Neural progenitor cell (in vitro differentiated cells): ENCODE data around the gene SPATC1L. TPM values are rescaled to one million over a fixed set of nuclear protein-coding genes. Genes with fewer than 3 reads are reported as not detected.

Source experiments
- DNase-seq: peaks from one replicate; pipeline ENCODE4 v3.0.0-alpha.2; 2016; ENCODE audit warnings: low spot score
- H2AFZ ChIP-seq: fragments of 200-600 bp; sonication (generic); replicated peaks from 2 replicates; pipeline ENCODE4 v1.6.1; 2016; ENCODE audit warnings: antibody characterized with exemption
- H3F3A ChIP-seq: fragments of 200-600 bp; sonication (generic); 2 replicates; pipeline ENCODE4 v1.6.1; 2016; ENCODE audit warnings: antibody characterized with exemption, low read depth
- H3K27ac ChIP-seq: fragments of 200-600 bp; sonication (generic); 2 replicates; pipeline ENCODE4 v1.5.1; 2016; ENCODE audit warnings: mild to moderate bottlenecking
- H3K27me3 ChIP-seq: fragments of 200-600 bp; sonication (generic); 2 replicates; pipeline ENCODE4 v1.6.1; 2016; ENCODE audit warnings: mild to moderate bottlenecking, moderate library complexity
- H3K36me3 ChIP-seq: fragments of 200-600 bp; sonication (generic); 2 replicates; pipeline ENCODE4 v1.5.1; 2016
- H3K4me1 ChIP-seq: fragments of 200-600 bp; sonication (generic); 2 replicates; pipeline ENCODE4 v1.6.1; 2016; ENCODE audit warnings: mixed run types
- H3K4me2 ChIP-seq: fragments of 200-600 bp; sonication (generic); 2 replicates; pipeline ENCODE4 v1.6.1; 2016
- H3K4me3 ChIP-seq: fragments of 200-600 bp; sonication (generic); 2 replicates; pipeline ENCODE4 v1.5.1; 2016
- H3K79me2 ChIP-seq: fragments of 200-600 bp; sonication (generic); 2 replicates; pipeline ENCODE4 v1.6.1; 2016; ENCODE audit warnings: low read depth
- H3K9ac ChIP-seq: fragments of 200-600 bp; sonication (generic); 2 replicates; pipeline ENCODE4 v1.6.1; 2016
- H3K9me3 ChIP-seq: fragments of 200-600 bp; sonication (generic); 2 replicates; pipeline ENCODE4 v1.5.1; 2016; ENCODE audit warnings: low read depth
- H4K20me1 ChIP-seq: fragments of 200-600 bp; sonication (generic); 2 replicates; pipeline ENCODE4 v1.6.1; 2016; ENCODE audit warnings: low read depth
- H3K27ac Mint-ChIP-seq: 3 replicates; pipeline ENCODE4 v1.8.0; 2021; ENCODE audit warnings: mixed read lengths
- H3K27me3 Mint-ChIP-seq: 2 replicates; pipeline ENCODE4 v1.8.0; 2022; ENCODE audit warnings: low read depth, mild to moderate bottlenecking, inconsistent platforms, moderate library complexity, mixed read lengths; ENCODE audit not compliant: insufficient read depth
- H3K36me3 Mint-ChIP-seq: 3 replicates; pipeline ENCODE4 v1.8.0; 2021; ENCODE audit warnings: mixed read lengths
- H3K4me1 Mint-ChIP-seq: 3 replicates; pipeline ENCODE4 v1.8.0; 2021; ENCODE audit warnings: mixed read lengths
- H3K4me3 Mint-ChIP-seq: 3 replicates; pipeline ENCODE4 v1.8.0; 2021; ENCODE audit warnings: mild to moderate bottlenecking, moderate library complexity, mixed read lengths
- H3K9me3 Mint-ChIP-seq: 3 replicates; pipeline ENCODE4 v1.8.0; 2020; ENCODE audit warnings: mixed read lengths
- EZH2 ChIP-seq: fragments of 200-600 bp; sonication (generic); IDR thresholded peaks from 2 replicates; pipeline ENCODE4 v1.6.1; 2017; ENCODE audit warnings: antibody characterized with exemption, mild to moderate bottlenecking, moderate library complexity
- EZH2phosphoT487 ChIP-seq: fragments of 200-600 bp; sonication (generic); IDR thresholded peaks from 2 replicates; pipeline ENCODE4 v1.6.1; 2017; ENCODE audit warnings: antibody characterized with exemption
- total RNA-seq: library from RNA; depleted of rRNA; stranded (reverse); fragments of >200 nt; gene quantifications from 2 replicates; pipeline ENCODE4 v1.2.3, GENCODE V29; 2015; ENCODE audit warnings: low replicate concordance
- TF ChIP-seq, protein P1 (sequence below): fragments of 200-600 bp; sonication (generic); IDR thresholded peaks from 2 replicates; pipeline ENCODE4 v1.5.1; 2017; ENCODE audit warnings: antibody characterized with exemption, mild to moderate bottlenecking

Gene SPATC1L
- total RNA-seq, 1 donor from 2014 or later: 5.1 TPM

- no peak for DNase-seq
These were observed 3.4 kb downstream of the SPATC1L start for GRCh38 chr21:46180778-46181391.

DNA sequence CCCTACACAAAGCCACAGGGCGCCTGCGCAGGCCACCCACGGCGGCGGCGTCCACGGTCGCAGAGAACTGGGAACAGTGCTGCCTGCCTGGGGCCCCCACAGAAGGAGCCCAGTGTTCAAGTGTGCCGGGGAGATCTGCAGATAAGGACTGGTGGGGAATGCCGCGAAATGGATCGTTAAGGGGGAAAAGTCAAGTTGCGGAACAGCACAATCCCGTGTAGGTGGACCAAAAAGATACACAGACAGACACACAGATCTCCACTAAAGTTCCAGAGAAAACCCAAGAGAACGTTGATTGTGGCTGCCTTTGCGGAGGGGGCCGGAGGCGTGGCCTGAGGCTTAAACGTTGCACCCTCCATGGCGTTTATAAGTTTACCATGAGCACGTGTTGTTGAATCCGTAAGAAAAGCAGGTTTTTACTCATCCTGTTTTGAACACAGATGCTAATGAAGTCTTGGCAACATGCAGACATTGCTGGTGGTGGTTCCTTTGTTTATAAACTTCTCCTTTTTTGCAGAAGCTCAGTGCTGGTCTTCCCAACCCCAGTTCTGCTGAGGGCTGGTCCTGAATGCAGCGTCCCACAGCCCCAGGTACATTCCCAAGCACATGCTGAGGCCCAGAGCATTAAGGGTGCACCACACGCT is 4.1 kb downstream of the SPATC1L start:
- peaks cover 6% of the 10 kb centered on the region for H3F3A ChIP-seq
- no peaks in the 10 kb centered on the region for H3K36me3 ChIP-seq
- peaks cover 2% of the 10 kb centered on the region for H4K20me1 ChIP-seq
- Mint-ChIP-seq H3K4me3 (peak overlapping the region; percentile 63), H3K36me3 (peaks cover 9% of the 10 kb centered on the region), H3K27me3 (no peaks in the 10 kb centered on the region), H3K9me3 (peaks cover 26% of the 10 kb centered on the region), H3K4me1 (peaks cover 3% of the 10 kb centered on the region), H3K27ac (peak overlapping the region; percentile 63)
- no peak overlapping the region for H2AFZ ChIP-seq
- no peak overlapping the region for H3K9ac ChIP-seq
- H3K4me2 ChIP-seq: no peak overlapping the region
- no peaks in the 10 kb centered on the region for H3K27me3 ChIP-seq
- H3K79me2 ChIP-seq: peaks cover 29% of the 10 kb centered on the region
- H3K4me3 ChIP-seq: no peak overlapping the region
- TF ChIP-seq, protein P1, sequence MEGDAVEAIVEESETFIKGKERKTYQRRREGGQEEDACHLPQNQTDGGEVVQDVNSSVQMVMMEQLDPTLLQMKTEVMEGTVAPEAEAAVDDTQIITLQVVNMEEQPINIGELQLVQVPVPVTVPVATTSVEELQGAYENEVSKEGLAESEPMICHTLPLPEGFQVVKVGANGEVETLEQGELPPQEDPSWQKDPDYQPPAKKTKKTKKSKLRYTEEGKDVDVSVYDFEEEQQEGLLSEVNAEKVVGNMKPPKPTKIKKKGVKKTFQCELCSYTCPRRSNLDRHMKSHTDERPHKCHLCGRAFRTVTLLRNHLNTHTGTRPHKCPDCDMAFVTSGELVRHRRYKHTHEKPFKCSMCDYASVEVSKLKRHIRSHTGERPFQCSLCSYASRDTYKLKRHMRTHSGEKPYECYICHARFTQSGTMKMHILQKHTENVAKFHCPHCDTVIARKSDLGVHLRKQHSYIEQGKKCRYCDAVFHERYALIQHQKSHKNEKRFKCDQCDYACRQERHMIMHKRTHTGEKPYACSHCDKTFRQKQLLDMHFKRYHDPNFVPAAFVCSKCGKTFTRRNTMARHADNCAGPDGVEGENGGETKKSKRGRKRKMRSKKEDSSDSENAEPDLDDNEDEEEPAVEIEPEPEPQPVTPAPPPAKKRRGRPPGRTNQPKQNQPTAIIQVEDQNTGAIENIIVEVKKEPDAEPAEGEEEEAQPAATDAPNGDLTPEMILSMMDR: no peak
- no peak for TF ChIP-seq EZH2phosphoT487
- TF ChIP-seq EZH2: no peak
- DNase-seq: no peak
- H3K9me3 ChIP-seq: no peaks in the 10 kb centered on the region
- peaks cover 1% of the 10 kb centered on the region for H3K4me1 ChIP-seq
- no peak overlapping the region for H3K27ac ChIP-seq

More at GRCh38 chr21:46180778-46181391, 3.4 kb downstream of the SPATC1L start:
- TF ChIP-seq EZH2phosphoT487: no peak
- TF ChIP-seq, protein P1: no peak
- TF ChIP-seq EZH2: no peak
- Histone ChIP-seq H3K27me3 (no peaks in the 10 kb centered on the region), H3K4me1 (peaks cover 5% of the 10 kb centered on the region), H3F3A (peaks cover 8% of the 10 kb centered on the region), H3K4me3 (no peak overlapping the region), H3K9ac (no peak overlapping the region), H3K36me3 (no peaks in the 10 kb centered on the region), H3K27ac (no peak overlapping the region), H4K20me1 (peaks cover 2% of the 10 kb centered on the region), H2AFZ (no peak overlapping the region), H3K4me2 (no peak overlapping the region), H3K79me2 (peaks cover 23% of the 10 kb centered on the region), H3K9me3 (no peaks in the 10 kb centered on the region)
- Mint-ChIP-seq H3K27ac (no peak overlapping the region), H3K27me3 (no peaks in the 10 kb centered on the region), H3K9me3 (peaks cover 19% of the 10 kb centered on the region), H3K36me3 (peaks cover 9% of the 10 kb centered on the region), H3K4me3 (no peak overlapping the region), H3K4me1 (peaks cover 9% of the 10 kb centered on the region)

GRCh38 chr21:46179708-46180078 is 4.6 kb downstream of the SPATC1L start:
- H3K27ac Mint-ChIP-seq: no peak overlapping the region
- no peak overlapping the region for H3K4me3 Mint-ChIP-seq
- H3K79me2 ChIP-seq: peaks cover 32% of the 10 kb centered on the region
- H4K20me1 ChIP-seq: peaks cover 2% of the 10 kb centered on the region
- H3K4me1 ChIP-seq: no peaks in the 10 kb centered on the region
- no peak for DNase-seq
- no peak overlapping the region for H3K9ac ChIP-seq
- no peaks in the 10 kb centered on the region for H3K9me3 ChIP-seq
- H3K36me3 ChIP-seq: no peaks in the 10 kb centered on the region
- no peak overlapping the region for H3K4me3 ChIP-seq
- no peak overlapping the region for H3K4me2 ChIP-seq
- H3F3A ChIP-seq: peaks cover 1% of the 10 kb centered on the region
- H3K27ac ChIP-seq: no peak overlapping the region
- no peaks in the 10 kb centered on the region for H3K27me3 Mint-ChIP-seq
- no peaks in the 10 kb centered on the region for H3K27me3 ChIP-seq
- no peaks in the 10 kb centered on the region for H3K4me1 Mint-ChIP-seq
- no peak overlapping the region for H2AFZ ChIP-seq
- H3K9me3 Mint-ChIP-seq: peaks cover 31% of the 10 kb centered on the region
- H3K36me3 Mint-ChIP-seq: peaks cover 13% of the 10 kb centered on the region
- TF ChIP-seq, protein P1: no peak
- TF ChIP-seq EZH2phosphoT487 (no peak), EZH2 (no peak)
